ENCODE measurements around the gene SLC27A5.

Gene SLC27A5

DNA sequence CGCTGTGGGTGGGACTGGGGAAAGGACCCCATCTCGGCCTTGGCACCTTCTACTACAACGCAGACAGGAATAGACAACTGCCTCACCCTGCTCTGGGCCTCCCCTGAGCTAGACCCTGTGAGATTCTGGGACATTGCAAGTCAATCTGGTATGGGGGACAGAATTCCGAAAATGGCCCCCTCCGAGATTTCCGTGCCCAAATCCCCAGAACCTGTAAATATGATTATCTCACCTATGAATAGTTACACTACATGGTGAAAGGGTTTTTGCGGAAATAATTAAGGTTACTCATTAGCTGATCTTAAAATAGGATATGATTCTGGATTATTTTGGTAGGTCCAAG lies 8.4 kb upstream of the SLC27A5 start:
- DNase-seq (ENCODE audit: low read depth), result no peak
- TF ChIP-seq, protein P1, sequence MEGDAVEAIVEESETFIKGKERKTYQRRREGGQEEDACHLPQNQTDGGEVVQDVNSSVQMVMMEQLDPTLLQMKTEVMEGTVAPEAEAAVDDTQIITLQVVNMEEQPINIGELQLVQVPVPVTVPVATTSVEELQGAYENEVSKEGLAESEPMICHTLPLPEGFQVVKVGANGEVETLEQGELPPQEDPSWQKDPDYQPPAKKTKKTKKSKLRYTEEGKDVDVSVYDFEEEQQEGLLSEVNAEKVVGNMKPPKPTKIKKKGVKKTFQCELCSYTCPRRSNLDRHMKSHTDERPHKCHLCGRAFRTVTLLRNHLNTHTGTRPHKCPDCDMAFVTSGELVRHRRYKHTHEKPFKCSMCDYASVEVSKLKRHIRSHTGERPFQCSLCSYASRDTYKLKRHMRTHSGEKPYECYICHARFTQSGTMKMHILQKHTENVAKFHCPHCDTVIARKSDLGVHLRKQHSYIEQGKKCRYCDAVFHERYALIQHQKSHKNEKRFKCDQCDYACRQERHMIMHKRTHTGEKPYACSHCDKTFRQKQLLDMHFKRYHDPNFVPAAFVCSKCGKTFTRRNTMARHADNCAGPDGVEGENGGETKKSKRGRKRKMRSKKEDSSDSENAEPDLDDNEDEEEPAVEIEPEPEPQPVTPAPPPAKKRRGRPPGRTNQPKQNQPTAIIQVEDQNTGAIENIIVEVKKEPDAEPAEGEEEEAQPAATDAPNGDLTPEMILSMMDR (IDR thresholded peaks at IDR 0.05; ENCODE audit: control insufficient read depth, insufficient read depth, low read depth, low read length, missing control alignments), result no peak
- H3K4me3 ChIP-seq (ENCODE audit: control insufficient read depth, low read depth, low read length), result peak overlapping the region; percentile 63

DNA sequence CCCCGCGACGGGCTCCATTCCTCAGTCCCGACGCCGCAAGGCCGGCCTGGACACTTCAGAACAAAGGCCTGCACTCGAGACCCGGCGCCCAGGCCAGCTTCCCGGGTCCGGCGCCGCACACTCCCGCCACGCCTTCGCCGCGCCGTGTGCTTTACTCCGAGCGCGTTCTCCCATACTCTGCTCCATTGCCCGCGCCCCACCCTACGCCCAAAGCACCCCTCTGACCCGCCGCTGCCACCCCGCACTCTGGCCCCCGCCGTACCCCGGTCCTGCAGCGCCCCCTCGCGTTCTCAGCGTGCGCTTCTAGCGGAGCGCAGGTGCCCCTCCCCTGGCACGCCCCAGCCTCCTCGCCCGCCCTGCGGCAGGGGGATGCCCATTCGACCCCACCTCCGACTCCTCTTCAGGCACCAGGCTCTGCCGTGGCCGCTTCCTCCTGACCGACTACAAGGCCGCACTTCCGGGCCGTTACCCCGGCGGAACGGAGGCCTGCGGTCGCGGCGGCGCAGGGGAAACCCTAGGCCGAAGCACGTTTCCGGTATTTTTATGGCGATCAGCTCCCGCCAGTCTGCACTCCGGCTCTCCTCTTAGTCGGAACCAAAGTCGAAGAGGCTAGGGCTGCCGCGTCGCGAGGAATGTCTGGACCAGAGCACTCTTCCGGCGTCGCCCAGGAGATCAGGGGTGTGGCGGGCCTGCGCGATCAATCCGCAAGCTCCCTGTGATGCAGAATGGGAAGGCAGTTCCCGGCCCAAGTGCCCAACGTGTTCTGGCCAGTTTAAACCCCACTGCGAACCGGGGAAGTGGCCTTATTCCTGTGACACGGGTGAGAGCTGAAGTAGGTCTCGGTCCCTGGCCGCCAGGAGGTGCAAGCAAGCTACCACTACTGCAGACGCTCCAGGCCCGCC lies 7.8 kb upstream of the SLC27A5 start, which contains the start of gene ZBTB45:
ZBTB45 (minus strand) TSS at position 456 of the 902 bp plus-strand sequence. CDS start 2,137 bp downstream, outside the sequence.
- peak; percentile 86 for DNase-seq (ENCODE audit: low read depth)
- TF ChIP-seq, protein P1 (IDR thresholded peaks at IDR 0.05; ENCODE audit: control insufficient read depth, insufficient read depth, low read depth, low read length, missing control alignments), result peak; percentile 75
- H3K4me3 ChIP-seq (ENCODE audit: control insufficient read depth, low read depth, low read length), result peak within 1 kb of the TSS; percentile 63

DNA sequence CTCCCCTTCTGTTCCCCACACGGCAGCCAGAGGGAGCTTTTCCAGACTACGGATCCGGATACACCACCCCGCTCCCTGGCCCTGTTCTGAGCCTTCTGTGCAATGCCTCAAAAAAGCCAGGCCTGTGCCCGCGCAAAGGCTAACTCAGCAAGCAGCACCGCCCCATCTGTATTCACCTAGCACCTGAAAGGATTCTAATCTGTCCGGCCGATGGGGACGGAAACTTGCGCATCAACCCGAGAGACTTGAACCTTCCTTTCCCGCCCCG lies 7.2 kb upstream of the SLC27A5 start:
- DNase-seq (ENCODE audit: low read depth), result peak; percentile 14
- H3K4me3 ChIP-seq (ENCODE audit: control insufficient read depth, low read depth, low read length), result peak overlapping the region; percentile 63
- TF ChIP-seq, protein P1 (IDR thresholded peaks at IDR 0.05; ENCODE audit: control insufficient read depth, insufficient read depth, low read depth, low read length, missing control alignments), result peak; percentile 83

DNA sequence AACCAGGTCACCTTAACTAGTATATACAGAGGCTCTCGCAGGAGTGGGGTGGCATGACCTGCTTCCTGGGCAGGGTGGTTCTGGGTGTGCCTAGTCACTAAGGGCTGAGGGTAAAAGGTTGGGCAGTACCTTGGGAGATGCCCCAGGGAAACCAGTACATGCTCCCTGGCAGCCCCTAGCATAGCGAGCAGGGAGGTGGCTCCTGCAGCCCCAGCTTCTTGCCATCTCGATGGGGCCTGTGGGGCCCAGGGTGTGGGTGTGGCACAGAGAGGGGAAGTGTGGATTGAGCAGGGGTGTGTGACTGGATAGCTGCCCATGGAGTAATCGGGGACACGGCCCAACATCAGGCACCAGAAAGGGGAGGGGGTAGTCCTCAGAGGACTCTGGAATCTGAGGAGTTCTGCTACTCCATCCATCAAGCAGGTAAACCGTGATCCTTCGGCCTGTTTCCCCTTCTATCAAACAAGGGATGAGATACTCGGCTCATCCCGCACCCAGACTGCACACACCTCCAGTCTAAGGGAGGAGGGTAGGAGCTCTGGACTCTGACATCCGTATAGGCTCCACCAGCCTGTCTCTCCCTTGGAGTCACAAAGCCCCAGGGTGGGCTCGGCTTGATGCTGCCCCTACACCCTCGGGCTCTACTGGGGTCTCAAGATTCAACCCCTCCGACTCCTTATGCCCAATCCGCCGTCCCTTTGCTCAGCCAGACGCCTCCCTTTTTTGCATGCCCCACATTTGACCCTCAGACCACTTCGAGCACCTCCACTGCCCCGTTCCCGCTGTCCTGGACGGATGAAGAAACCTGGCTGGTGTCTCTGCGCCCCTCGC lies 6.7 kb upstream of the SLC27A5 start:
- TF ChIP-seq, protein P1 (IDR thresholded peaks at IDR 0.05; ENCODE audit: control insufficient read depth, insufficient read depth, low read depth, low read length, missing control alignments), result no peak
- no peak for DNase-seq (ENCODE audit: low read depth)
- peak overlapping the region; percentile 63 for H3K4me3 ChIP-seq (ENCODE audit: control insufficient read depth, low read depth, low read length)

DNA sequence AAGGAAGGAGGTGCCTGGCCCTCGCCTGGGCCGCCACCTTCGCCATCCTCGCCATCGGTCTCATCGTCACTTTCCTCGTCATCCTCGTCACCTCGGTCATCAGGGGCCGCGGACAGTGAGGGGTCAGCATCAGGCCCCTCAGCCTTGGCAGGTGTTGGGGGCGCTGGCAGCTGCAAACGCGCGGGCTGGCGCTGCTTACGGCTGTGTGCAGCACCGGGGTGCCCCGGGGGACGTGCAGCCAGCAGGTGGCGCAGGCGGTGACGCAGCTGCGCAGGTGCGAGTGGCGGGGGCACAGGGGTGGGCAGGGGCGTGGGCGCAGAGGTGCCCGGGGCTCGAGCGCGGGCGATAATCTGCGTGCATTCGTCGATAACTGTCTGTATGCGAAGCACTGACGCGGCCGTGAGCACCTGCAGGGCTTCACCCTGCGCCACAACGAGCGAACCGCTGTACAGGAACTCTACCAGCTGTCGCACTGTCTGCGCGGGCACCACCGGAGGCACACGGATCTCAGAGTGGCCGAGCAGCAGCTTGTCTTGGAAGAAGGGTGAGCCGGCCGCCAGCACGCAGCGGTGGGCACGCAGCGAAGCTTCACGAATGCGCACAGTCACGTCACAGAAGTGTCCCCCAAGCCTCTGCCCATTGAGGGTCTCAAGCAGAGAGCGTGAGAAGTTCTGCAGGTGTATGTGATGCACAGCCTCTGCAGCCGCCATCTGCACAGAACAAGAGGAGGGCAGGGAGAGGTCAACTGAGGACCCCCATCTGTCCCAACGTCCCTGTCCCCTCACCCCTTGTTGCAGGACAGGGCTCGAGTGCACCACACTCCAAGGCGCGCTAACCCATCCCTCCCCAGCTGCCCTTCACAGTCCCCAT lies 5.4 kb upstream of the SLC27A5 start:
- TF ChIP-seq, protein P1 (IDR thresholded peaks at IDR 0.05; ENCODE audit: control insufficient read depth, insufficient read depth, low read depth, low read length, missing control alignments), result peak; percentile 5
- no peak overlapping the region for H3K4me3 ChIP-seq (ENCODE audit: control insufficient read depth, low read depth, low read length)
- DNase-seq (ENCODE audit: low read depth), result no peak

DNA sequence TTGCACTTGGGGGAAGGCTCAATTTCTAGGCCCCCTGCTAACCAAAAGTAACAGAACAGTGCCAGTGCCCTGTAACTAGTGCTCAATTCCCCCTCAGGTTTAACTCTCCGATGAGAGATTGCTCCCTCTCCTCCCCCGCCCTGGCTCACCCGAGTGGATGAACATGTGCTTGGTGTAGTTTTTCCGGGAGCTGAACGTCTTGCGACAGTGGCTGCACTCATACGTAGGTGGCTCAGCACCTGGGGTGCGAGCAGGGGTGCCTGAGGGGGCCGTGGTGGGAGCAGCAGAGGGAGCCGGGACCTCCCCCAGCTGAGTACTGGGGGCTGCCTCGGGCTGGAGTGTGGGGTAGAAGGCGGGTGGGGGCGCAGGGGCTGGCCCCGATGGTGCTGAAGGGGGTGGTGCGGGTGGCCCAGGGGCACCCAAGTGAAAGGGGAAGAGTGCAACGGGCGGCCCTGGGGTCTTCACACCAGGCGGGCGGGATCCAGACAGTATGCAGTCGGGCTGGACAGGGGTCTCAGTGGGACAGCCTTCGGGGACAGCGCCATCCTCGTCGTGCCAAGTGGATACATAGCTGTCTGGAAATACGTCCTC lies 4.5 kb upstream of the SLC27A5 start:
- H3K4me3 ChIP-seq (ENCODE audit: control insufficient read depth, low read depth, low read length), result no peak overlapping the region
- DNase-seq (ENCODE audit: low read depth), result no peak

More for the DNA sequence above, 4.5 kb upstream of the SLC27A5 start:
- TF ChIP-seq, protein P1 (IDR thresholded peaks at IDR 0.05; ENCODE audit: control insufficient read depth, insufficient read depth, low read depth, low read length, missing control alignments), result no peak
